NCI-H2081 (cell line): ENCODE results near the gene NPHS1.
"Not testable (repeated sequence)": the region's sequence is repeated elsewhere in the genome, so short reads cannot be mapped to it uniquely, and the experiment has no call there.

Experiments used
- DNase-seq, 2 experiments: peaks; one replicate each; lab custom pipeline; 2025; lab: John Stamatoyannopoulos, UW

NPHS1 gene

DNA sequence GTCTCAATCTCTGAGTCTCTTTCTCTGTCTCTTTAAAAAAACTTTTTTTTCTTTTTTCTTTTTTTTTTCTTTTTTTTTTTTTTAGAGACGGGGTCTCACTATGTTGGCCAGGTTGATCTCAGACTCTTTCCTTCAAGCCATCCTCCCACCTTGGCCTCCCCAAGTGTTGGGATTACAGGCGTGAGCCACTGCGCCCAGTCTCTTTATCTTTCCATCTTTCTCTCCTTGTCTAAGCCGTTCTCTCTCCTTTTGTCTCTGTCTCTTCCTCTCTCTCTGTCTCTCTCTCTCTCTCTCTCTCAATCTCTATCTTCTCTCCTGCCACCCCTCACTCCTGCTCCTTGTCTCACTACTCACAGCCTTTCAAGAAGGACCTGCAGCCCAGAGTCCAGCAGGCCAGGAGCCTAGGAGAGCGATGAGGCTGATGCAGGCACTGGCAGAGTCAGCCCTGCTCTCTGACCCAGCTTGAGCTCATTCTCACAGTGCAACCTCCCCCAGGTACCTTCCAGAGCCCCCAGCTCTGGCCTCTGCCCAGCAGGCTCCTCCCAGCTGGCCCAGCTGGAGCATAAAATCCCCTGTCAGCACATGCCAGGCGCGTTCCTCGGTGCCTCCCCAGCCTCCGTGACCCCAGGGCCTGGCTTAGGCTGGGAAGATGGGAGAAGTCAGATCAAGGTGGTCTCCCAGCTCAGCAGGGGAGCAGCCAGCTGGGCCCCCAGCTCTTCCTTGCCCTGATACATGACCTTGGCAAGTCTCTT, at the start of gene NPHS1:
Gene NPHS1 (minus strand): TSS at position 476 of the 752 bp plus-strand sequence. CDS start 667 bp downstream, outside the sequence.
- DNase-seq = no peak

- no peak for DNase-seq
Measured at GRCh38 chr19:35901055-35901644, 48.8 kb upstream of the NPHS1 start.

GRCh38 chr19:35899547-35900214, 47.4 kb upstream of the NPHS1 start:
- DNase-seq = peak; percentile 78 to 80

DNA sequence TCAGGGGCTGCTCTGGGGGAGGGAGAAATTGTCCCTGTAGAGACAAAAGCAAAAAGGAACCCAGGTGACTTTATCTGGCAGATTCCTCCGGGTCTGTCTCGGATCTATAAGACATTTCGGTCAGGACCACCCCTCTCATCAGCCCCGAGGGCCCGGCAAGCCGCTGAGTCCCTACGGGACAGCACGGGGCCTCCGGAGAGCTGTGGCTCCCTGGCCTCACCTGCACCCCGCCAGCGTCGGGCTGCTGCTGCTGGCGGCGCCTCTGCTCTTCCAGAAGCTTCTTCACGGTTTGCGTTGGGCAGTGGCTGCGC, 46.1 kb upstream of the NPHS1 start:
- DNase-seq = no peak

- no peak for DNase-seq
Measured at GRCh38 chr19:35897706-35898451, 45.6 kb upstream of the NPHS1 start.

DNA sequence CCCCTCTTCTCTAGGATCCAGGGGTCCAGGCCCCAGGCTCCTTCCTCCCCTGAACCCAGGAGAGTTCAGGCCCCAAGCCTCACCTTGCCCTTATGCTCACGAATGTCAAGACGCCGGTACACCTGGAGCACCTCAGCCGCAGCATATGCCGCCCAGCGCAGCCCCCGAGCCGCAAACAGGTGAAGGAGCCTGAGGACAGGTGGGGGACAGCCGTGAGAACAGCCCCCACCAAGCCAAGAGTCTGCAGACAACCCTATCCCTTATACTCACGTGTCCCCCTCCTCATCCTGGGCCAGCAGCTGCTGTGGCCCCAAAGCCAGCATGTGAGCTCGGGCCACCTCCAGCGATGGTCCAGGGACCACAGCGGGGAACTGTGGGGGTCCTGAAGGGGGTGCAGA, 44.3 kb upstream of the NPHS1 start:
- no peak for DNase-seq

GRCh38 chr19:35895911-35896642, 43.8 kb upstream of the NPHS1 start:
- DNase-seq = no peak

- no peak for DNase-seq
Measured at GRCh38 chr19:35894342-35894741, 42.0 kb upstream of the NPHS1 start.

- not testable (repeated sequence) for DNase-seq
Measured at GRCh38 chr19:35891819-35892218, 39.5 kb upstream of the NPHS1 start.

- DNase-seq = no peak
Measured at GRCh38 chr19:35890113-35890650, 37.9 kb upstream of the NPHS1 start.

DNA sequence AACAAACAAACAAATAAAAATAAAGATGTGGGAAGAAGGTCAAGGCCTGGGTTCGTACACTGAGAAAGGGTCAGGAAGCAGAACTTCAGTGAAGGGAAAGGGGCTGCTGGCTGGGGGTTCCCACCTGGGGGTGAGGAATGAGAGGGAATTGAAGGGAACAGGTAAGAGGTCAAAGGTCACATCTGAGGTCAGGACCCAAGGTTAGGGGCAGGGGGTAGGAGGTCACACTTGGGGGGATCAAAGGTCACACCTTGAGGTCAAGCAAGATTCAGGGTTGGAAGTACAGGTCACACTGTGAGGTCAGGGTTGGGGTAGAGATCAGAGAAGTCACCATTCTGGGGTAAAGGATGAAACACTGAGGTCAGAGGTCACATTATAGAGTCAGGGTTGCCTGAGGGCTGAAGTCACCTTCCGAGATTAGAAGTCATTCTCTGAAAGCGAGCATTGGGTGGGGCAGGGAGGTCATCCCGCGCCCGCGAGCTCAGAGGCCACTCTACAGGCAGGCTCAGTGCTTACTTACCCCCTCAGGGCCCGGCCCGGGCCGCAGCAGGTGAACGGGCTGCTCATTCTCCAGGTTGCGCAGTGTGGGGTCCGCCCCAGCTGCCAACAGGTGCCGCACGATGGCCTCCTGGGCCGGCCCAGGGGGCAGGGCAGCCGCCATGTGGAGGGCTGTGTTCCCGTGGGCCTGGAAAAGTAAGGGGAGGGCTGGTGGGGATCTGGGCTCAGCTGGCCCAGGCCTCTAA, 37.2 kb upstream of the NPHS1 start:
- DNase-seq = no peak

DNA sequence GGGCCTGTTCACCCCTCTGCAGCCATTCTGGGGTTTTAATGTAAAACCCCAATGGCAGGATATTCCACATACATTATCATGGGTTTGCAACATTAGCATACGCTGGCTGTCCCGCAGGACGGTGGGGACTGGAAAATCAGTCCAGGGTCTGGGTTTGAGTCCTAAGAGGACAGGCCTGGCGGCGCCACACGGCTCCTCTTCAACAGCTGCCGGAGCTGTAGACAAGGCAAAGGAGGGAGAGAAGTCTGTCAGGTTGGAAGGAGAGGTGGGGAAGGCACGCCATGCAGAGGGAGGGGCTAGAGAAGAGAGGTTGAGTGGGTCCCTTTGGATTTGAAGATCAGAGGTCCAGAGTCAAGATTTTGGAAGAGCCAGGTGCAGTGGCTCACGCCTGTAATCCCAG, 36.1 kb upstream of the NPHS1 start:
- DNase-seq = no peak

DNA sequence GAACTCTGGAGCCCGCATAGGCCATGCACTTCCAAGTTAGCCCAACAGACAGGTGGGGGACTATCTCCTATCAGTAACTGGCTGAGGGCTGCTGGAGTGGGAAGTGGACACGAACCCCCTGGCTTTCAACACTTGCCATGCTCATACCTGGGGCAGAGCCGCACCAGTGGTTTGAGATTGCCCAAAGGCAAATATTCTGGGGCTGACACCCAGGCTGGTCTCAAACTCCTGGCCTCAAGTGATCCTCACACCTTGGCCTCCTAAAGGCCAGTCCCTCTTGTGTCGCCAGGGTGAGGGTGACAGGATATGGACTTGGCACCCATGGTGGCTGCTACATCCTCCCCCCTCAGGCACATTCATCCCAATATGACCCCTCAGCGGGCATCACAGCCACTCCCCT, 34.9 kb upstream of the NPHS1 start:
- DNase-seq = no peak

DNA sequence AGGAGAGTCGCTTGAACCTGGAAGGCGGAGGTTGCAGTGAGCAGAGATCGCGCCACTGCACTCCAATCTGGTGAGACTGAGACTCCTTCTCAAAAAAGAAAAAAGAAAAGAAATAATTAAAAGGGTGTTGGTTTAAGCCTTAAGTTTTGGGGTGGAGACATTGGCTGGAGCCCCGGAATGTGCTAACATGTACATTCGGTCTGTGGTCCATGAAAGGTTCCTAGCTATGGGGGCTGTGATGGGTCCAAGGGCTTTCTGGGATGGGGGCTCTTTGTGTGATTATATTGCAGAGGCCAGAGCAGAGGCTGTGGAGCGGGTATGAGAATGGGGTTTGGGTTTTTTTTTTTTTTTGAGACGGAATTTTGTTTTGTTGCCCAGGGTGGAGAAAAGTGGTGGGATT, 33.6 kb upstream of the NPHS1 start:
- DNase-seq = no peak

DNA sequence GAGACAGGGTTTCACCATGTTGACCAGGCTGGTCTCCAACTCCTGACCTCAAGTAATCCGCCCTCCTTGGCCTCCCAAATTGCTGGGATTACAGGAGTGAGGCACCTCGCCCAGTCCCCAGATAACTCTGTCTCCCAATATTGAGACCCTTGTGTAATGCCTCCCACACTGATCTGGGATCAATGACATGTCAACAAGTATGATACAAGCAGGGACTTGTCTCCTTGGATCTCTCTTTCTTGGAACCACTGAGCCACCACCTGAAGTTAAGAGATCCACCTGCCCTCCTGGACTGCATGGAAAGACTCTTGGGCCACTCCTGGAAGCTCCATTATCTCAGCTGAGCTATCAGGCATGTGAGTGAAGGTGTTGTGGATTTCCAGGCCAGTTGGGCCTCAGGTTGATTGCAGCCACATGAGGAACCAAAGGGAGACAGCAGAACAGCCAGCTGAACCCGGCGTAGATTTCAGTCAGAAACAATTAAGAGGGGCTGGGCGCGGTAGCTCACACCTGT, 33.0 kb upstream of the NPHS1 start:
- no peak for DNase-seq

GRCh38 chr19:35883882-35884281, 31.6 kb upstream of the NPHS1 start:
- no peak for DNase-seq

DNA sequence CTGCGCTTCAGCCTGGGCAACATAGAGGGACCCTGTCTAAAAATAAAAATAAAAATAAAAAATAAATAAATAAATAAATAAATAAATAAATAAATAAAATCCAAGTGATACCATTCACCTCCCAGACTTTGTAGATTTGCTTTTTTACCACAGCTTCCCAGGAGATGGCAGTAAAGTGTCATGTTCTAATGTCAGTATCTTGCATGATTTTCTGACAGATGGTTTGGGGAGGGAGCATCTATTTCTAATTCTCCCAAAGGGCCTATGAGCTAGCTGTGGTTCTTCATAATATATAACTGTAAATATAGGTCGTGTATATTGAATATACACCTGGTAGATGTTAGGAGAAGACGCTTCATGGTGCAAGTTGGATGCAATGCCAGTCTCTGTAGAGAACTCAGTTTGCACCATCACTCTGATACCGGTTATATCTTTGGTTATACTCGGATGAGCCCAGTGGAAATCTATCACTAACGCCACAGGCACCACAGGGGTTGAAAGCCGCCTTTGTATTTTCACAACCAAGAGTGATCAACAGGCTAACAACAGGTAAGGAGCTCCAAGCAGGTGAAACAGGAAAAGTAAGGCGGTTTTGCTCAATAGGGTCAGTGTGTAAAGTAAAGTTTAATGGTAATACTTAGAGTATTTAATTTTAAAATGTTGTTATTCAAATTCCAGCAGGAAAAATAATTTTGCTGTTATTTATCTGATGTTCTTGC, 30.0 kb upstream of the NPHS1 start:
- peak; percentile 60 to 65 for DNase-seq

DNA sequence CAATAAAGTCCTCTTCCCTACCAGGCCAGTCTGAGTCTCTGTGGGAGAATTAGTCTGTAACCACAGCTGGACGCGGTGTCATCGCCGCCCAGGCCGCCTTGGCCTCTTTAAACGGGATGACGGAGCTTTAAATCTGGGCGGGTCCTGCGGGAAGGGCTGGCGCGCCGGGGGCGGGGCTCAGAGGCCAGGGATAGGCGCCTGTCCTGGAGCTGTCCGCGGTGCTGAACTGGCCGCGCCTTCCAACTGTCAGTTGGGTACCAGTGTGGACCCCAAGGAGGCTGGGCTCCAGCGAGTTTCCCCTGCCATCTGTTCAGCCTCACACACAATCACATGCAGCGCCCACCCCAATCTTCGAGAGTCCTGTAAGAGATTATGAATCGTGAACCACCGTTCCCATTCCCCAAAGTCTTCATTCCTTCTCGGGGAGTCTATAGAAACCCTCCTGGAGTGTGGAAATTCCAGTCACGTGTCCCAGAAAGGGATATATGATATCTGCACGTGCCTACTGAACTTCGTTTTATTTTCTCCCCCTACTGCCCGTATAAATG, 27.5 kb upstream of the NPHS1 start:
- peak; percentile 14 to 36 for DNase-seq

- no peak for DNase-seq
Measured at GRCh38 chr19:35879068-35879467, 26.8 kb upstream of the NPHS1 start.
